Stimulated activated CD4-positive, alpha-beta T cell treated with anti-CD3 and anti-CD28 coated beads, Interleukin-12 subunit alpha, Interleukin-12 subunit beta, amount 100 ng/mL, for 4 hours (primary cell): ENCODE data around the gene ARL9.
A peak's percentile ranks its signal among the peaks of the same experiment; 100 is the strongest.

Experiments used
- DNase-seq: peaks from one replicate; pipeline ENCODE4 v3.0.0-alpha.2; 2020

ARL9 gene

DNA sequence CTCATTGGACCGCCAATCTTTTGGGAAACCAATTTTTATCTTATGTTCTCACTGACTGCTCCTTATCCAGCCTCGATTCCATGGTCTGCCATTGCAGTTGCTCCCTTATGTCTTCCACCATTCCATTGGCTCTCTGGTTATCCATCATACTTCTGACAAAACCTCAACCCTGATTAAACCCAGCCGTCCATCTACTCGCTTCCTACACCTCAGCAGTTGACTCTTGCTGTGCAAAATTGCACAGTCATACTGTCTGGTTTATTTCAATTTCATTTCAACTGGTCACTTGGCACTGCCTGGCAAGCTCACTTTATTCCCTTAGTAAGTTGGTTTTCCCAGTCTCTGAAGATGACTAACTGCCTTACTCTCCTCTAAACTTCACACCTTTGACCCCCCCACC, 26.2 kb downstream of the ARL9 start:
- DNase-seq, result no peak

DNA sequence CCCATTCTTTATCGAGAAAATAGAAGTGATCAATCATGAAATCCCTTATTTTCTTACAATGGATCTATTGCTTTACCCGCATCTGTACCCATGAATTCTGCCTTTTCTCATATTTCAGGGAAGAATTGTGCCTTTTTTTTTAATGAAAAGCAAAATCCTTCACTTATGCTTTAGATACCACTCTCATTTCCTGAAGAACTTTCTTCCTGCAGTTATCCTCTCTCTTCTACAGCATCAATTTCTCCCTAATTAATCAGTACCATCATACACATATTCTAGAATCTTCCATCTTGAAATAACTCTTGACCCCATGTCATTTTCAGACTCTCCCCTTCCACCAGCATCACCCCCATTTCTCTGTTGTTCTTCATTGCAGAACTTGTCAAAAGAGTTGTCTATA, 26.6 kb downstream of the ARL9 start:
- no peak for DNase-seq

DNA sequence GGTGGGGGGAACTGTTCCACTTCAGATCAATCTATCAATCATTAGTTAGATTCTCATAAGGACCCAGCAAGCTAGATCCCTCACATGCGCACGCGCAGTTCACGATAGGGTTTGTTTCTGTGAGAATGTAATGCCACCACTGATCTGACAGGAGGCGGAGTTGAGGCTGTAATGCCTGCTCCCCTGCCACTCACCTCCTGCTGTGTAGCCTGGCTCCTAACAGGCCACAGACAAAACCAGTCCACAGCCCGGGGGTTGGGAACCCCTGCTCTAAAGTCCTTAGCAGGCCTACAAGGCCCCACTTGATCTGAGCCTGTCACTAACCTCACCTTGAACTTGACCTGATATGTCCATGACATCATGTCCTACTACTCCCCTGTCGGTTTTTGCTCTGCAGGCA, 30.3 kb downstream of the ARL9 start:
- DNase-seq, result no peak

DNA sequence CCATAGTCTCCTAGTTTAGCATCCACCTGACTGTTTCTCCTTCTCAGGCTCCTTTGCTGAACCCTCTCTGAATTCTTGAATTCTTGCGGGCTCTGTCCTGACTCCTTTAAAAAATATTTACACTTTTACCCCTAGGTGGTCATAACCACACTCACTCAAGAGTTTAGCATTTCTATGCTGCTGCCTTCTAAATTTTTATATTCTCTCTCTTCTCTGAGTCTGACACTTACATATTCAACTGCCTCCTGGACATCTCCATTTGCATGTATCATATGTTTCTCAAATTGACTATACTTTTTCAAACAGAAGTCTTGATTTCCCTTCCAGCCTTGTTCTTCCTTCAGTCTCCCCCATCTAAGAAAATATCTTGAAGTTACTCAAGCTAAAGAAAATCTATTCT, 31.6 kb downstream of the ARL9 start:
- DNase-seq, result no peak

DNA sequence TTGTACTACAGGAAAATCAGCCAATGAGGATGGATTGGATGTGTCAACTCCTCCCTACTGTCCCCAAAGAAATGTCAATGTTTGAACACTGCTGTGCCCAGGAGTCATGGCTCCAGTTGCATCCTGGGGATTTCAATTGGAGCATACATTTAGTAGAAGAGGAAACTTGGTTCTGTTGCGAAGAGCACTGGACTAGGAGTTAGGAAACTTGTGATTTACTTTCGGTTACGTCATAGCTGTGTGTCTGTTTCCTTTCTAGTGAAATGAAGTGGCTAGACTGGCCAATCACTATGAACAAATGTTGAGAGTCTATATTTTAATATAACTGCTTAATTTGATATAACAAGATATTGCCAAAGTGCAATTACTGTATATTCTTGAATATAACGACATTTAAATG, 35.2 kb downstream of the ARL9 start:
- DNase-seq, result no peak

DNA sequence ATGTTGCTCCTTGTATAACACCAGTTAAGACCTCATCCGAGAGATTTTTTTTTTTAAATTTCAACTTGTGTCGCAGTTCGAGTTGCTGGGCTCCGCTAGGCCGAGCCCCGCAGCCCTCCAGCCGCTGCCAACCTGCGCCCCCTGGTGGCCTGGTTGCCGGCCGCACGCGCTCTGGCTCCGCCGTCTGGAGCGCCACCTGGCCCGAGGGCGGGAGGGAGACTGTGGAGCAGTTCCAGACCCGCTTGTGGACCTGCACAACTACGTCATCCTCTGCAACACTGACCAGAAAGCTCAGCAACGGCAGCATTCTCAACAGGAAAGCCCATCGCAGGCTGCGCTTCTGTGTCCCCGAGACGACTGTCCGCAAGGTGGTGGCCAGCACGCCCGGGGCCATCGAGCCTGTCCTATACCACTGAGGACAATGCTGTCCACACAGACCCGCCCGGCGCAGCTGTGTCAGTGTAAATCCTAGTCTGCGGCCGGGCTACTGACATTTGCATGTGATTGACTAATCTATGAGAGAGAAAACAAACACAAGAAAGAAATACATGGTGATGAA, 39.1 kb downstream of the ARL9 start:
- DNase-seq, result peak; percentile 88

DNA sequence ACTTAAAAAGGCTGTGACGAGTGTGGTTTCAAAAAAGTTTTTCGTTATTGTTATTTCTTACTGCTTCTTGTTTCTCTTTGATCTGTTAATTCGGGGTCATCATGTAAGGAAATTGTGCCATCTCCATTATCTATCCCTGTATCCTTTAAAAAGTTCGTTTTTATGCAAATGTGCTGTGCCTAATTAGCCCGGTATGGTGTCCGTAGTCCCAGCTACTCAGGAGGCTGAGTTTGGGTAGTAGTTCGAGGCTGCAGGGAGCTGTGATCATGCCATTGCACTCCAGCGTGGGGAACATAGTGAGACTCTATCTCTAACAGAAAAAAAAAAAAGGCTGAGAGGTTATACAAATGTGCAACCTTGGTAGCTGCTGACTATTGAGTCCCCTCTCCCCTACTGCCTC, 45.1 kb downstream of the ARL9 start:
- no peak for DNase-seq

DNA sequence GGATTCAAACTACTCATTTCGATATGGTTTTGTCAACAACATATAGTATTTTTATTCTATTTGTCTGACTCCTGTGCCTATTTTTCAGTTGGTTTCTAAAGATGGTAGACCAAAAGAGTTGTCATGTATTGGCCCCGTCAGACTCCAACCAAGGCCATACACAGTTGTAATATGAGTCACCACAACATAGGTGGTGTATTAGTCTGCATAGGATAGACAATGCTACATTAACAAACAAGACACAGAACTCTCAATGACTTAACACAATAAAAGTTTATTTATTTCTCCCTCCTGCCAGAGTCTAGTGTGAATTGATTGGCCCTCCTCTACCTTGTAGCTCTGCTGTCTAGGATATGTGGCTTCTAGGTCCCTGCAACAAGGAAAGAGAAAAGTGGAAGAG, 45.9 kb downstream of the ARL9 start:
- DNase-seq, result no peak

DNA sequence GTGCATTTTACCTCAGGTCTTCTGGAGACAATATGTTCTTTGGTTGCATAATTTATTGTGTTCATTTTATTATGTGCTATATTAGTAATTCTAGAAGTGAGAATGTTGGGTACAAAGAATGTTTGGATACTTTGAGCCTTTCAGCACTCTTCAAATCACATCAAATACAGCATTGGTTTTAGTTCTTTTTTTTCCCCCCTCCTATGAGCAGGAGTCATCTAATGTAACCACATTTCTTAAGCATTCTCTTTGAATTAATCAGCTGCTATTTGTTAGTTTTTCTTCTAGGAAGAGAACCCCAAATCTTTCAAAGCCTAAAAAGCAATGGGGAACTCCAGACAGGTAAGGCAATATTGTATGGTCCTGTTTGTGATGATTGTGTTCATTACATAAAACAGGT, 46.7 kb downstream of the ARL9 start:
- DNase-seq, result no peak

DNA sequence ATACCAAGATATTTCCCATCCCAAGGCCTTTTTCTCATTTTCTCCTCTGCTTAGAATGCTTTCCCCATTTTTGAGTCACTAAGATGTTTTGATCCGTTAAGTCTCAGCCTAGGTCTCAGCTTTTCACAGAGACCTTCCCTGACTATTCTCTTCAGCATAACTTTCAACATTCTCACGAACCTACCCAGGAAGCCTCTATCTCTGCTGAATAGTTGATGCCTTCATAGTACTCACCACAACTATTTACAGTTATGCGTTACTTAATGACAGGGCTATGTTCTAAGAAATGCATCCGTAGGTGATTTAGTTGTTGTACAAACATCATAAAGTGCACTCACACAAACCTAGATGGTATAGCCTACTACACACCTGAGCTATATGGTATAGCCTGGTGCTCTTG, 64.5 kb downstream of the ARL9 start:
- DNase-seq, result no peak
